ENCODE data around the gene ZMYND11. TPM values are rescaled to one million over a fixed set of nuclear protein-coding genes. Genes with fewer than 3 reads are reported as not detected.

ZMYND11 gene
- total and polyA plus RNA-seq, 8 donors = 20.5 to 51.4 (median 38.6) TPM

GRCh38 chr10:269440-270074, 134.3 kb downstream of the ZMYND11 start:
- TF ChIP-seq, protein P1, sequence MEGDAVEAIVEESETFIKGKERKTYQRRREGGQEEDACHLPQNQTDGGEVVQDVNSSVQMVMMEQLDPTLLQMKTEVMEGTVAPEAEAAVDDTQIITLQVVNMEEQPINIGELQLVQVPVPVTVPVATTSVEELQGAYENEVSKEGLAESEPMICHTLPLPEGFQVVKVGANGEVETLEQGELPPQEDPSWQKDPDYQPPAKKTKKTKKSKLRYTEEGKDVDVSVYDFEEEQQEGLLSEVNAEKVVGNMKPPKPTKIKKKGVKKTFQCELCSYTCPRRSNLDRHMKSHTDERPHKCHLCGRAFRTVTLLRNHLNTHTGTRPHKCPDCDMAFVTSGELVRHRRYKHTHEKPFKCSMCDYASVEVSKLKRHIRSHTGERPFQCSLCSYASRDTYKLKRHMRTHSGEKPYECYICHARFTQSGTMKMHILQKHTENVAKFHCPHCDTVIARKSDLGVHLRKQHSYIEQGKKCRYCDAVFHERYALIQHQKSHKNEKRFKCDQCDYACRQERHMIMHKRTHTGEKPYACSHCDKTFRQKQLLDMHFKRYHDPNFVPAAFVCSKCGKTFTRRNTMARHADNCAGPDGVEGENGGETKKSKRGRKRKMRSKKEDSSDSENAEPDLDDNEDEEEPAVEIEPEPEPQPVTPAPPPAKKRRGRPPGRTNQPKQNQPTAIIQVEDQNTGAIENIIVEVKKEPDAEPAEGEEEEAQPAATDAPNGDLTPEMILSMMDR (IDR thresholded peaks at IDR 0.05) = no peak
- intact Hi-C loops (cut with DNase I) = no loop called here
- Histone ChIP-seq H3K4me1 (peaks cover 0 to 7% (median 0%) of the 10 kb centered on the region in 3 donors), H3K27ac (no peak overlapping the region), H3K4me3 (no peak overlapping the region), H3K27me3 (no peaks in the 10 kb centered on the region), H3K36me3 (no peaks in the 10 kb centered on the region), H3K9me3 (no peaks in the 10 kb centered on the region)
- no peak for FAIRE-seq
- 73 to 76% methylated on average over 10 of the region's 10 CpGs for WGBS, 2 donors
- ATAC-seq = no peak
- no peak for DNase-seq

DNA sequence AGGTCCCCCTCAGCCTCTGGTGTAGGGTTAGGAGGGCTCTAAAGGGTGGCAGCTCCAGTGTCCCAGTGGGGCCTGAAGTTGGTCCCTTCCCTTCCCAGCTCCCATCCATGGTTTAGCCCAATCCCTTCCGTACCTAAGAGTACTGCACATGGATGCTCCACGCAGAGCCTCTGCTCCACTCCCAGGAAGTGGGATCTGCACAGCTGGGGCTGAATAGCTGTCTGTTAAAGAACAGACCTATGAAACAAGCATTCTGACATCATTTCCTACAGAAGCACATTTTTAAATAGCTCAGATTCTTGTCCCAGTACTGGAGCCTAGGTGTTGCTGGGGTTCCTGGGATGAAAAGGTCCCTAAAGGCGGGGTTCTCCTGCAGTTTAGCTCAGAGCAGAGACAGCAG, 135.9 kb downstream of the ZMYND11 start:
- H3K4me1 ChIP-seq = peaks cover 0 to 7% (median 0%) of the 10 kb centered on the region in 3 donors
- H3K36me3 ChIP-seq = peaks cover 0 to 2% (median 0%) of the 10 kb centered on the region in 3 donors
- H3K27me3 ChIP-seq = no peaks in the 10 kb centered on the region
- no peak for ATAC-seq
- FAIRE-seq = no peak
- no peak for DNase-seq
- WGBS, 2 donors = 77 to 100% methylated on average over 3 of the region's 3 CpGs
- H3K27ac ChIP-seq = no peak overlapping the region
- H3K4me3 ChIP-seq = no peak overlapping the region
- H3K9me3 ChIP-seq = no peaks in the 10 kb centered on the region
- intact Hi-C loops (cut with DNase I) = no loop called here
- TF ChIP-seq, protein P1 (IDR thresholded peaks at IDR 0.05) = no peak

DNA sequence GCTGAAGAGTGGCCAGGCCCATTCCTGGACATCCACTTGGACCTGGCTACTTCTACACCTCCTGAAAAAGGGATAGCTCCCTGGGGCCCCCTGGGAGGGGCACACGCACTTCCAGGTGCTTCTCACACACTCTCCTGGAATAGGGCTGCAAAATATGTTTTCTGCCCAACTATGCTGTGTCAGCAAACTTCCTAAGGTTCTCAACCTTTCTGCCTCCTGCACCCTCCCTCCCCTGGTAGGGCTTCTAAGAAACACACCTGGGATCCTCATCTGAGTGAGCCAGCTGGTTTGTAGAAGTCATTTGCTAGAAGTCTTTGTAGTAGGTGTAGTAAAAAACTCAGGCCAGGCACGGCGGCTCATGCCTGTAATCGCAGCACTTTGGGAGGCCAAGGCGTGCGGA, 136.5 kb downstream of the ZMYND11 start:
- DNase-seq = no peak
- WGBS, 2 donors = 93 to 94% methylated on average over 6 of the region's 6 CpGs
- H3K27me3 ChIP-seq = no peaks in the 10 kb centered on the region
- H3K4me3 ChIP-seq = no peak overlapping the region
- no peak overlapping the region for H3K27ac ChIP-seq
- FAIRE-seq = no peak
- TF ChIP-seq, protein P1 (IDR thresholded peaks at IDR 0.05) = no peak
- H3K4me1 ChIP-seq = peaks cover 0 to 7% (median 0%) of the 10 kb centered on the region in 3 donors
- ATAC-seq = no peak
- no peaks in the 10 kb centered on the region for H3K9me3 ChIP-seq
- H3K36me3 ChIP-seq = peaks cover 0 to 3% (median 0%) of the 10 kb centered on the region in 3 donors
- intact Hi-C loops (cut with DNase I) = no loop called here

- Histone ChIP-seq H3K4me1 (no peaks in the 10 kb centered on the region), H3K36me3 (peaks cover 0 to 6% (median 3%) of the 10 kb centered on the region in 3 donors), H3K27ac (no peak overlapping the region), H3K27me3 (no peaks in the 10 kb centered on the region), H3K9me3 (no peaks in the 10 kb centered on the region), H3K4me3 (no peak overlapping the region)
- no peak for FAIRE-seq
- WGBS, 2 donors = 94 to 97% methylated on average over 16 of the region's 16 CpGs
- intact Hi-C loops (cut with DNase I) = no loop called here
- TF ChIP-seq, protein P1 (IDR thresholded peaks at IDR 0.05) = no peak
- no peak for ATAC-seq
- DNase-seq = no peak
Observed at GRCh38 chr10:273088-273487, 137.8 kb downstream of the ZMYND11 start.

DNA sequence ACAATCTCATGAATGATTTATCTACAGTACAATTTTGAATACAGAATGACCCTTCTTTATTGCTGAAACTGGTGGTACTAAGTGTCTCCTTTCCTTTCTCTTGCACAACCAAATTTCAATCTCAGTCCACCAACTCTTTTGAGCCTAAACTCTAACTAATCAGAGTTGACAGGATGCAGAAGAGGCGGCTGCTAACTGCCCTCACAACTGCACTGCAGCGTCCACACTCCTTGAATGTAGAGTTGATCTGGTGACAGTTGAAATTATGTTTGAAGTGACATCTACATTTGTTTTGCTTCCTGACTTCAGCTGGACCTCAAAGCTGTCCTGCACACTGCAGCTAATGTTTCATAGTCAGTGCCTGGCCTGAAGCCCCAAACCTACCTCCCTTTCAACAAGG, 139.6 kb downstream of the ZMYND11 start:
- H3K4me3 ChIP-seq = no peak overlapping the region
- H3K27me3 ChIP-seq = no peaks in the 10 kb centered on the region
- DNase-seq = no peak
- intact Hi-C loops (cut with DNase I) = no loop called here
- no peaks in the 10 kb centered on the region for H3K9me3 ChIP-seq
- FAIRE-seq = no peak
- H3K4me1 ChIP-seq = no peaks in the 10 kb centered on the region
- no peak overlapping the region for H3K27ac ChIP-seq
- no peak for ATAC-seq
- TF ChIP-seq, protein P1 (IDR thresholded peaks at IDR 0.05) = no peak
- peaks cover 0 to 10% (median 3%) of the 10 kb centered on the region in 3 donors for H3K36me3 ChIP-seq
- 92 to 94% methylated on average over 2 of the region's 2 CpGs for WGBS, 2 donors

Data from pancreas (tissue), 10 donors.